Neuron (in vitro differentiated cells): ENCODE measurements around the gene RAP2C.
"Not testable (repeated sequence)": the region's sequence is repeated elsewhere in the genome, so short reads cannot be mapped to it uniquely, and the experiment has no call there.

Experiments used
- H2AFZ ChIP-seq: one replicate; pipeline ENCODE4 v1.6.1; 2013; ENCODE audit warnings: low read depth, mild to moderate bottlenecking, inconsistent platforms, low read length, moderate library complexity
- H3K27me3 ChIP-seq: one replicate; pipeline ENCODE4 v1.6.1; 2013; ENCODE audit warnings: low read length; ENCODE audit not compliant: insufficient read depth
- H3K36me3 ChIP-seq: one replicate; pipeline ENCODE4 v1.6.1; 2013; ENCODE audit warnings: low read length; ENCODE audit not compliant: insufficient read depth
- H3K4me1 ChIP-seq: one replicate; pipeline ENCODE4 v1.6.1; 2013; ENCODE audit warnings: low read length; ENCODE audit not compliant: insufficient read depth
- H3K4me3 ChIP-seq: 2 replicates; pipeline ENCODE4 v1.5.1; 2013; ENCODE audit warnings: mild to moderate bottlenecking, low read length, moderate library complexity
- H3K9me3 ChIP-seq: one replicate; pipeline ENCODE4 v1.6.1; 2013; ENCODE audit warnings: low read length

The RAP2C gene

GRCh38 chrX:132188175-132188574 is 31.1 kb downstream of the RAP2C start:
- H2AFZ ChIP-seq = no peak overlapping the region
- H3K4me3 ChIP-seq = no peak overlapping the region
- H3K36me3 ChIP-seq = no peaks in the 10 kb centered on the region
- H3K9me3 ChIP-seq = no peaks in the 10 kb centered on the region
- H3K4me1 ChIP-seq = no peaks in the 10 kb centered on the region
- H3K27me3 ChIP-seq = peaks cover 7% of the 10 kb centered on the region

DNA sequence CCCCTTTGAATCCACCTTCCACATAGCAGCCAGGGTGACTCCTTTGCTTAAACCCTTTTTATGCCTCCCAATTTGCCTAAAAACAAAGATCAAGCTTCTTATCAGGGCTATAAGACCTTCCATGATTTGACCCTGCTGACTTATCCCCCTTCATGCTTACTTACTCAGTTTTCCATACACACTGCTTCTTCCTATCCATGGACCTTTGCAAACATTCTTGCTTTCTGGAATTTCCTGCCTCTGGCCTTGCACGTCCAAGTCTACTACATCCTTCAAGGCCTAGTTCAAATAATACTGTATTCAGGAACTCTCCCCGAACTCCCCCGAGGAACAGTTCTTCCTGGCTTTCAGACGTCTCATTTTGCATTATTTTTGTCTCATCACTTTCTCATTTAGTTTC is 31.8 kb downstream of the RAP2C start:
- no peaks in the 10 kb centered on the region for H3K36me3 ChIP-seq
- H3K9me3 ChIP-seq = no peaks in the 10 kb centered on the region
- peaks cover 7% of the 10 kb centered on the region for H3K27me3 ChIP-seq
- no peak overlapping the region for H3K4me3 ChIP-seq
- H2AFZ ChIP-seq = no peak overlapping the region
- no peaks in the 10 kb centered on the region for H3K4me1 ChIP-seq

DNA sequence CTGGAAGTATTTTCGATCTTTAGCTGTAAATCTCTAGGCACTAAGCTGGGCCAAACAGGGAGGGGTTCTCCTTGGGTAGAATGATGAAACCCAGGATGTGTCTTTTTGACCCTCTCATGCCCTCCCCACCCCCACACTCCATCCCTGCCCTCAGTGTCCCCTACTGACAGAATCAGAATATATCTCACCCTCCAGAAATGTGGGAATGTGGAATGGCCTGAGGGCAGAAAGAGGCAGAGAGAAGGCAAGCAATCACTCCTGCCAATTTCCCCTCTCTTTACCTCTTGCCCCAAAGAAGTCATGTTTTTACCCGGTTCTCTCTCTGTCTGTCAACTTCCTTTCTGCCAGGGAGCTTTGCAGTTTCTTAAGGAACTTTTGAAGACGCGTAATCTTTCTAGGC is 34.4 kb downstream of the RAP2C start:
- no peaks in the 10 kb centered on the region for H3K36me3 ChIP-seq
- H3K4me1 ChIP-seq = no peaks in the 10 kb centered on the region
- no peaks in the 10 kb centered on the region for H3K9me3 ChIP-seq
- no peak overlapping the region for H3K4me3 ChIP-seq
- H2AFZ ChIP-seq = no peak overlapping the region
- peaks cover 9% of the 10 kb centered on the region for H3K27me3 ChIP-seq

DNA sequence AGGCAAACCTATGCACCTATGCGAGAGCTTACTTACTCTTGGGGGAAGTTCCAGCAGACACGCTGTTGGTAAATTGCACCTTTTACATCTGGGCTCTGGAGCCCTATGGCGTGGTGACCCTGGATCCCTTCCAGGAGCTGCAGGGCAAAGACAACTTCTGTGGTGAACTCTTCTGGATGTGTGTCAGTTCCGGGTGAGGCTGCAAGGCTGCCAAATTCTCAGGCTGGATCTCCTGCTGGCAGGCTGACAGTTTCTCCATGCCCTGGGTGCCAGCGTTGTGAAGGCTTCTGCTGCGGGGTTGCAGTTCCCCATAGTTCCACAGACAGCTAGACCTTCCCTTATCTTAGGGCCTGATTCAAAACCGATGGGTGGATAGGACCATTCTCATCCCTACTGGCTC is 37.9 kb downstream of the RAP2C start:
- no peaks in the 10 kb centered on the region for H3K9me3 ChIP-seq
- no peaks in the 10 kb centered on the region for H3K36me3 ChIP-seq
- H3K4me3 ChIP-seq = no peak overlapping the region
- H3K4me1 ChIP-seq = no peaks in the 10 kb centered on the region
- no peak overlapping the region for H2AFZ ChIP-seq
- peaks cover 9% of the 10 kb centered on the region for H3K27me3 ChIP-seq

GRCh38 chrX:132180929-132181328 is 38.3 kb downstream of the RAP2C start:
- no peak overlapping the region for H3K4me3 ChIP-seq
- H3K36me3 ChIP-seq = no peaks in the 10 kb centered on the region

DNA sequence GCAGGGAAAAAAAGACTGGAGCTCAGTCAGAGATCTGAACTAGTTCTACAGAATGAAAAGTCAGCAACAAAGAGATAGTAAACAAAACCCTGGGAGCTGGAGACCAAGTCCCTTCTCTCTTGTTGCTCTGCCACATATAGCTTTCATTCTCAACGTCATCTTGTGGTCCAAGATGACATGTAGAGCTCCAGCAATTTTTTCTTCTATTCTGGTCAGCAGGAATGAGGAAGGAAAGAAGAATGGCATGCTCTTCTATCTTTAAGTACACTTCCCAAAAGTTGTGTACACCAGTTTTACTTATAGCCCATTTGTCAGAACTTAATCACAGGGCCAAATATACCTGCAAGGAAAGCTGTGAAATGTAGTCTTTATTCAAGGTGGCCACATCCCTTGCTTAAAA is 45.6 kb downstream of the RAP2C start:
- Histone ChIP-seq H3K4me1 (no peaks in the 10 kb centered on the region), H3K36me3 (no peaks in the 10 kb centered on the region), H3K4me3 (no peak overlapping the region), H3K27me3 (peaks cover 6% of the 10 kb centered on the region), H2AFZ (no peak overlapping the region), H3K9me3 (no peaks in the 10 kb centered on the region)

More at GRCh38 chrX:132180929-132181328, 38.3 kb downstream of the RAP2C start:
- Histone ChIP-seq H3K4me1 (no peaks in the 10 kb centered on the region), H3K27me3 (peaks cover 9% of the 10 kb centered on the region), H3K9me3 (no peaks in the 10 kb centered on the region), H2AFZ (no peak overlapping the region)

- Histone ChIP-seq H3K4me3 (no peak overlapping the region), H3K27me3 (peaks cover 6% of the 10 kb centered on the region), H3K9me3 (no peaks in the 10 kb centered on the region), H3K4me1 (no peaks in the 10 kb centered on the region), H3K36me3 (no peaks in the 10 kb centered on the region), H2AFZ (no peak overlapping the region)
These were observed 47.4 kb downstream of the RAP2C start for GRCh38 chrX:132171881-132172280.

DNA sequence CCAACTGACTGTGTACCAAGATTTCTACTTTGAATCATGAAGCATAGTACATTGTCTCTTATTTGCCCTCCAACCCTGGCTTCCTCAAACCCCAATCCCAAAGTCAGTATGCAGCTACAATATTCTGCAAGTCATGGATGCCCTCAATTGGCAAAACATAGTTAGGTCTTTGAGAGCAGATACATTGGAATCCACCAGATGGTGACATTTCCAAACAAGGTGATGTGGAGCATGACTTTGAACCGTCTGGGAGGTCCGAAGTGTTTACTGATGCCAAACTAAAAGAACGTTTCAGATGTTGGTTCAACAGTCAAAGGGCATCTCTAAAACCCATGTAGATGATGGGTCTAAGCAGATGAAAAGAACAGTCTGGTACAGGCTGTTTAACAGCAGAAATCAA is 47.8 kb downstream of the RAP2C start:
- Histone ChIP-seq H3K27me3 (peaks cover 6% of the 10 kb centered on the region), H3K36me3 (no peaks in the 10 kb centered on the region), H3K4me1 (no peaks in the 10 kb centered on the region)

DNA sequence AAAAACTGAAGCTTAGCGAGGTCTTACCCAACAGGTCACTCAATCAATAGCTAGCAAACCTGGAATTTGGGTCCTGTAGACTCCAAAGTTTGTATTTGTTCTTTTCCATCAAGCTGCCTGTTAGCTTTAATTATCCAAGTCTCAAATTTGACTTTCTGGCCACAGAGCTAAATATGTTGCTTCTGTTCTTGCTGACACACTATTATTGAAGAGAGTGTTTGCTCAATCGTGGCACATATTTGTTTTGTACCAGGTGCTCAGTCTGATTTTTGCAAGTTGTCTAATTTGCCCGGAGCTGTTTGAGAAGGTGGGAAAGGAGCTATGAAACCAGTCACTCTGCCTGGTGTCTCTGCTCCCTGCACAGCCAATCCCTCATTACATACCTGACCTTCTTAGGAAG is 49.7 kb downstream of the RAP2C start:
- Histone ChIP-seq H3K27me3 (peaks cover 4% of the 10 kb centered on the region), H3K4me1 (no peaks in the 10 kb centered on the region), H3K36me3 (no peaks in the 10 kb centered on the region), H3K9me3 (no peaks in the 10 kb centered on the region), H3K4me3 (no peak overlapping the region), H2AFZ (no peak overlapping the region)

More for the DNA sequence above, 47.8 kb downstream of the RAP2C start:
- Histone ChIP-seq H3K4me3 (no peak overlapping the region), H2AFZ (no peak overlapping the region), H3K9me3 (no peaks in the 10 kb centered on the region)

- Histone ChIP-seq H3K4me3 (no peak overlapping the region), H3K9me3 (no peaks in the 10 kb centered on the region), H3K27me3 (peaks cover under 1% of the 10 kb centered on the region), H3K36me3 (no peaks in the 10 kb centered on the region), H3K4me1 (no peaks in the 10 kb centered on the region), H2AFZ (no peak overlapping the region)
These were observed 53.6 kb downstream of the RAP2C start for GRCh38 chrX:132165651-132166050.

GRCh38 chrX:132165005-132165404 is 54.2 kb downstream of the RAP2C start:
- H3K36me3 ChIP-seq = no peaks in the 10 kb centered on the region
- H3K4me1 ChIP-seq = no peaks in the 10 kb centered on the region
- no peak overlapping the region for H3K4me3 ChIP-seq
- no peaks in the 10 kb centered on the region for H3K27me3 ChIP-seq
- no peaks in the 10 kb centered on the region for H3K9me3 ChIP-seq
- no peak overlapping the region for H2AFZ ChIP-seq

GRCh38 chrX:132163094-132163493 is 56.2 kb downstream of the RAP2C start:
- H3K27me3 ChIP-seq, H3K36me3 ChIP-seq: not testable (repeated sequence)

GRCh38 chrX:132153166-132153565 is 66.1 kb downstream of the RAP2C start:
- Histone ChIP-seq H3K9me3 (no peaks in the 10 kb centered on the region), H2AFZ (no peak overlapping the region), H3K4me3 (no peak overlapping the region), H3K27me3 (peaks cover 3% of the 10 kb centered on the region), H3K4me1 (no peaks in the 10 kb centered on the region), H3K36me3 (no peaks in the 10 kb centered on the region)

More at GRCh38 chrX:132163094-132163493, 56.2 kb downstream of the RAP2C start:
- not testable (repeated sequence) for H3K4me1 ChIP-seq, H3K4me3 ChIP-seq, H3K9me3 ChIP-seq, H2AFZ ChIP-seq
